ENCODE results near the gene ART3. TPM values are rescaled to one million over a fixed set of nuclear protein-coding genes. Genes with fewer than 3 reads are reported as not detected.

ART3 gene
- total and polyA plus RNA-seq, 9 of the 15 experiments (the other 6 are each of a cell fraction or from before 2014, with no cell fraction given): 0.69 to 1.4 (median 1.1) TPM; not detected in 1

DNA sequence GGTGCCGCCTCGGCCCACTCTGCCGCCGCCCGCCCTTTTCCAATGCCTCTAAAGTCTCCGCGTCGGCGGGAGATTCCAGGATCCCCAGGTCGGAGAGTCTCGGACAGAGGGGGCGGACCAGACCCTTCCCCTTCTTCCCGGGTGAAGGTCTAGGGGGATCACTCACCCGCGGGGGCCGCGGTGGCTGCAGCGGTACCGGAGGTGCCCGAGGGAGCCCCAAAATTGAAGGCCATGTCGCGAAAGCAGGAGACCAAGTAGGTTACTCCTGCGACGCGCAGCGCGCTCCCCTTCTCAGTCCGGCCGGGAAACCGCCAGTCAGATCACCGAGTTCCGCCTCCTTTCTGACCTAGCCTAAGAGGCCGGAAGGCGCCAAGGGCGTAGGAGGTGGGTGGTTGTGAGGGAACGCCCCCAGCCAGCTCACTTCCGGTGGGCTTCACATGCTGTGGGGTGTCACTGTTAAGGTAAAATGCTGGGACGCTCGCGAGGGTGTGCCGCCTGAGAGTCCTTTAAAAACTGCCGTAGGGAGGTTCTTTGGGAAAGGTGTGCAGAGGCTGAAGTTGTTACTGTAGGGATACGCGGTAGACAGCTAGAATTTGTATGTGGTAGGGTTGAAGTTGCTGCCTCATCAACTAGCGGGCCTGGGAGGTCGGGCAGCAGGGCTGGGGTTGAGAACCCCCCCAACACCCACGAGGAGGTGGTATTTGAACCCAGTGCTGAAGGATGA is 73.8 kb downstream of the ART3 start, which contains the start of gene NUP54 (continued):
- TF ChIP-seq, protein P1, sequence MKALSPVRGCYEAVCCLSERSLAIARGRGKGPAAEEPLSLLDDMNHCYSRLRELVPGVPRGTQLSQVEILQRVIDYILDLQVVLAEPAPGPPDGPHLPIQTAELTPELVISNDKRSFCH (CRISPR knock-in tag; IDR thresholded peaks at IDR 0.05): no peak
- TF ChIP-seq, protein P1 (tag; IDR thresholded peaks at IDR 0.05): peak; percentile 67; the same call in 1 of the 2 replicates
- TF ChIP-seq CREM (IDR thresholded peaks at IDR 0.05; ENCODE audit: low read depth) (peak; percentile 94), DEAF1 (CRISPR knock-in tag; IDR thresholded peaks at IDR 0.05) (no peak), EGR1 (conservative IDR thresholded peaks at IDR 0.05) (peak; percentile 93), MCM5 (IDR thresholded peaks at IDR 0.05; ENCODE audit: low read depth) (no peak), ZNF224 (CRISPR knock-in tag; IDR thresholded peaks at IDR 0.05) (peak; percentile 77; the same call in 1 of the 2 replicates), ZBTB1 (CRISPR knock-in tag; IDR thresholded peaks at IDR 0.05; ENCODE audit: borderline replicate concordance, low read depth) (no peak), KLF16 (IDR thresholded peaks at IDR 0.05) (0 out of 2 replicates have a peak, but pooled peaks have one; percentile 55), PURB (CRISPR knock-in tag; IDR thresholded peaks at IDR 0.05; ENCODE audit: low read depth) (no peak), POLR2G (IDR thresholded peaks at IDR 0.05; ENCODE audit: low read depth, low read length) (peak; percentile 99), ESRRA (IDR thresholded peaks at IDR 0.05; ENCODE audit: borderline replicate concordance, low read depth) (peak; percentile 85; the same call in 1 of the 2 replicates), ZNF124 (CRISPR knock-in tag; IDR thresholded peaks at IDR 0.05) (no peak), HCFC1 (IDR thresholded peaks at IDR 0.05; ENCODE audit: low read depth, low read length) (peak; percentile 87), GABPB2 (CRISPR knock-in tag; conservative IDR thresholded peaks at IDR 0.05) (no peak), GABPA (tag; conservative IDR thresholded peaks at IDR 0.05; ENCODE audit: low read depth) (peak; percentile 98)
- TF ChIP-seq, protein P2, sequence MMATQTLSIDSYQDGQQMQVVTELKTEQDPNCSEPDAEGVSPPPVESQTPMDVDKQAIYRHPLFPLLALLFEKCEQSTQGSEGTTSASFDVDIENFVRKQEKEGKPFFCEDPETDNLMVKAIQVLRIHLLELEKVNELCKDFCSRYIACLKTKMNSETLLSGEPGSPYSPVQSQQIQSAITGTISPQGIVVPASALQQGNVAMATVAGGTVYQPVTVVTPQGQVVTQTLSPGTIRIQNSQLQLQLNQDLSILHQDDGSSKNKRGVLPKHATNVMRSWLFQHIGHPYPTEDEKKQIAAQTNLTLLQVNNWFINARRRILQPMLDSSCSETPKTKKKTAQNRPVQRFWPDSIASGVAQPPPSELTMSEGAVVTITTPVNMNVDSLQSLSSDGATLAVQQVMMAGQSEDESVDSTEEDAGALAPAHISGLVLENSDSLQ (IDR thresholded peaks at IDR 0.05): peak; percentile 48
